NCI-H1092 (cell line): ENCODE data around the gene TMEM26.
"Not testable (repeated sequence)": the region's sequence is repeated elsewhere in the genome, so short reads cannot be mapped to it uniquely, and the experiment has no call there.

Experiments used
- DNase-seq: peaks from one replicate; lab custom pipeline; 2025; lab: John Stamatoyannopoulos, UW

The TMEM26 gene

GRCh38 chr10:61400524-61400923, 52.7 kb downstream of the TMEM26 start:
- DNase-seq = no peak

- no peak for DNase-seq
These were observed 53.8 kb downstream of the TMEM26 start for GRCh38 chr10:61399406-61399805.

- DNase-seq = no peak
These were observed 54.6 kb downstream of the TMEM26 start for GRCh38 chr10:61398366-61399129.

- DNase-seq = no peak
These were observed 55.8 kb downstream of the TMEM26 start for GRCh38 chr10:61397175-61397986.

- no peak for DNase-seq
These were observed 61.9 kb downstream of the TMEM26 start for GRCh38 chr10:61391281-61391680.

GRCh38 chr10:61390851-61391250, 62.3 kb downstream of the TMEM26 start:
- DNase-seq = no peak

GRCh38 chr10:61389887-61390286, 63.3 kb downstream of the TMEM26 start:
- DNase-seq = no peak

- DNase-seq = not testable (repeated sequence)
These were observed 64.2 kb downstream of the TMEM26 start for GRCh38 chr10:61388986-61389385.

- DNase-seq = no peak
These were observed 67.8 kb downstream of the TMEM26 start for GRCh38 chr10:61385231-61386001.

- DNase-seq = not testable (repeated sequence)
These were observed 72.0 kb downstream of the TMEM26 start for GRCh38 chr10:61381153-61381552.

- DNase-seq = no peak
These were observed 74.3 kb downstream of the TMEM26 start for GRCh38 chr10:61378865-61379264.

GRCh38 chr10:61376908-61377368, 76.2 kb downstream of the TMEM26 start:
- no peak for DNase-seq

GRCh38 chr10:61376377-61376776, 76.8 kb downstream of the TMEM26 start:
- no peak for DNase-seq

GRCh38 chr10:61366365-61366764, 86.8 kb downstream of the TMEM26 start:
- DNase-seq = no peak

GRCh38 chr10:61364619-61365018, 88.6 kb downstream of the TMEM26 start:
- no peak for DNase-seq

GRCh38 chr10:61363006-61363405, 90.2 kb downstream of the TMEM26 start:
- no peak for DNase-seq

- DNase-seq = no peak
These were observed 93.7 kb downstream of the TMEM26 start for GRCh38 chr10:61359452-61359851.

GRCh38 chr10:61357687-61358086, 95.5 kb downstream of the TMEM26 start:
- DNase-seq = no peak
